Measurements from ENCODE around the gene STK10.

DNA sequence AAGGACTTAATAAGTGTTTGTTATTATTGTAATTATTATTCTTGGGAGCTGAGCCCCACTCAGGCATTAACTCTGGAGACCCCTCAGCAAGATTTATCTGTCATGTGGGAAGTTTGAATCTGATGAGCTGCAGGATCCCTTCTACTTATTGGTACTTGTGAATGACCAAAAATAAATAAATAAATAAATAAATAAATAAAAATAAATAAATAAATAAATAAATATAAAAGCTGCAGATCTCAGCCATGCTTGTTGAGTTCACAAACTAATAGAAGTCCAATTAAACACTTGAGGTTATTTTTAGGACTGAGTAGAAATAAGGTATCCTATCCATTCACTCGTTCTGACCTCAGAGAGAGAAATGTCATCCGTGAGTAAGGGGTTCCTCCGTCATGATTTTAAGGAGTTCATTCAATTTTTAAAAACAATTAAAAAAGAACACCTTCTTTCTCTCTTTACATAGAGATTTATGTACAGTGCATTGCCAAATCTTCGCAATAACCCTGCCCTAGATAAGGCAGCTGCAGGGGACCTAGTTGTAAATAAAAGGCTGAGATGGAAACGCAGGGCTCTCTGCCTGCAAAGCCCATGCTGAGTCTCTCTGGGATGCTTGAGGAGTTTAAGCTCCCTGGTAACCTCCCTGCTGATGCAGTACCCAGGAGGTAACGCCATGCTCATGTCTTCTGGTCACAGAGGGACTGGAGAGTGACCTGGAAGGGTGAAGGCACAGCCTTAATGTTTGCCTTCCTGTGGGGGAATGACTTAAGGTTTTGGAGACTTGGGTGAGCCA is 7.2 kb upstream of the STK10 start:
- TF ChIP-seq, protein P1, sequence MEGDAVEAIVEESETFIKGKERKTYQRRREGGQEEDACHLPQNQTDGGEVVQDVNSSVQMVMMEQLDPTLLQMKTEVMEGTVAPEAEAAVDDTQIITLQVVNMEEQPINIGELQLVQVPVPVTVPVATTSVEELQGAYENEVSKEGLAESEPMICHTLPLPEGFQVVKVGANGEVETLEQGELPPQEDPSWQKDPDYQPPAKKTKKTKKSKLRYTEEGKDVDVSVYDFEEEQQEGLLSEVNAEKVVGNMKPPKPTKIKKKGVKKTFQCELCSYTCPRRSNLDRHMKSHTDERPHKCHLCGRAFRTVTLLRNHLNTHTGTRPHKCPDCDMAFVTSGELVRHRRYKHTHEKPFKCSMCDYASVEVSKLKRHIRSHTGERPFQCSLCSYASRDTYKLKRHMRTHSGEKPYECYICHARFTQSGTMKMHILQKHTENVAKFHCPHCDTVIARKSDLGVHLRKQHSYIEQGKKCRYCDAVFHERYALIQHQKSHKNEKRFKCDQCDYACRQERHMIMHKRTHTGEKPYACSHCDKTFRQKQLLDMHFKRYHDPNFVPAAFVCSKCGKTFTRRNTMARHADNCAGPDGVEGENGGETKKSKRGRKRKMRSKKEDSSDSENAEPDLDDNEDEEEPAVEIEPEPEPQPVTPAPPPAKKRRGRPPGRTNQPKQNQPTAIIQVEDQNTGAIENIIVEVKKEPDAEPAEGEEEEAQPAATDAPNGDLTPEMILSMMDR (IDR thresholded peaks at IDR 0.05) = no peak
- TF ChIP-seq POLR2A (IDR thresholded peaks at IDR 0.05) = no peak
